Liver (tissue), 9 donors: ENCODE data around the gene ALK. TPM values are rescaled to one million over a fixed set of nuclear protein-coding genes. Genes with fewer than 3 reads are reported as not detected.

ENCODE experiments used
- DNase-seq: peaks from one replicate; pipeline ENCODE4 v3.0.0-alpha.2; 2017; ENCODE audit warnings: low spot score
- H3K27ac ChIP-seq, 2 donors: one replicate each; pipeline ENCODE4 v1.7.0; 2013; ENCODE audit warnings: inconsistent platforms in 2 of 2, low read length in 2 of 2, control low read depth in 1 of 2, low read depth in 1 of 2, mild to moderate bottlenecking in 1 of 2
- H3K27me3 ChIP-seq, 4 donors: one replicate each; pipeline versions ENCODE4 v1.6.1 to v1.7.0; 2013; ENCODE audit warnings: low read length in 3 of 4, inconsistent platforms in 1 of 4, mild to moderate bottlenecking in 1 of 4, moderate library complexity in 1 of 4; ENCODE audit not compliant: control insufficient read depth in 4 of 4, insufficient read depth in 4 of 4
- H3K36me3 ChIP-seq, 4 donors: one replicate each; pipeline versions ENCODE4 v1.6.1 to v1.7.0; 2013; ENCODE audit warnings: low read length in 3 of 4, mild to moderate bottlenecking in 3 of 4, low read depth in 1 of 4, moderate library complexity in 1 of 4; ENCODE audit not compliant: control insufficient read depth in 4 of 4, insufficient read depth in 3 of 4
- H3K4me1 ChIP-seq, 4 donors: one replicate each; pipeline versions ENCODE4 v1.6.1 to v1.7.0; 2013; ENCODE audit warnings: low read length in 3 of 4, mild to moderate bottlenecking in 3 of 4, moderate library complexity in 1 of 4; ENCODE audit not compliant: control insufficient read depth in 4 of 4, insufficient read depth in 4 of 4
- H3K4me3 ChIP-seq, 3 donors: one replicate each; pipeline versions ENCODE4 v1.6.1 to v1.7.0; 2013; ENCODE audit warnings: low read length in 3 of 3, control low read depth in 1 of 3, low read depth in 1 of 3, mild to moderate bottlenecking in 1 of 3
- H3K9ac ChIP-seq, 2 donors: one replicate each; pipeline ENCODE4 v1.7.0; 2013; ENCODE audit warnings: low read length in 2 of 2, mild to moderate bottlenecking in 2 of 2, moderate library complexity in 2 of 2, control low read depth in 1 of 2, low read depth in 1 of 2
- H3K9me3 ChIP-seq, 4 donors: one replicate each; pipeline versions ENCODE4 v1.6.1 to v1.7.0; 2013; ENCODE audit warnings: low read length in 3 of 4; ENCODE audit not compliant: control insufficient read depth in 4 of 4
- EGR1 ChIP-seq, 2 donors: IDR thresholded peaks; 2 replicates each; pipeline ENCODE4 v1.6.1; 2016 to 2018; ENCODE audit warnings: antibody characterized with exemption in 2 of 2, low read depth in 2 of 2
- FOXA1 ChIP-seq: IDR thresholded peaks from 2 replicates; pipeline ENCODE4 v1.6.1; 2016; ENCODE audit warnings: antibody characterized with exemption
- FOXA2 ChIP-seq: IDR thresholded peaks from 2 replicates; pipeline ENCODE4 v1.6.1; 2016; ENCODE audit warnings: antibody characterized with exemption
- GABPA ChIP-seq, 2 donors: IDR thresholded peaks in 1 of 2; conservative IDR thresholded peaks in 1 of 2; 2 replicates each; pipeline ENCODE4 v1.6.1; 2016; ENCODE audit warnings: antibody characterized with exemption in 2 of 2, mild to moderate bottlenecking in 1 of 2, moderate library complexity in 1 of 2
- HNF4A ChIP-seq, 2 donors: conservative IDR thresholded peaks; 2 replicates each; pipeline ENCODE4 v1.6.1; 2016; ENCODE audit warnings: antibody characterized with exemption in 2 of 2, mild to moderate bottlenecking in 2 of 2
- HNF4G ChIP-seq: IDR thresholded peaks from 2 replicates; pipeline ENCODE4 v1.6.1; 2016; ENCODE audit warnings: antibody characterized with exemption
- JUND ChIP-seq, 2 donors: IDR thresholded peaks; 2 replicates each; pipeline ENCODE4 v1.6.1; 2016; ENCODE audit warnings: antibody characterized with exemption in 2 of 2
- NR2F2 ChIP-seq: IDR thresholded peaks from 2 replicates; pipeline ENCODE4 v1.6.1; 2016; ENCODE audit warnings: antibody characterized with exemption
- RXRA ChIP-seq, 2 donors: IDR thresholded peaks; 2 replicates each; pipeline ENCODE4 v1.6.1; 2017 to 2018; ENCODE audit warnings: antibody characterized with exemption in 2 of 2, mild to moderate bottlenecking in 1 of 2
- TAF1 ChIP-seq: conservative IDR thresholded peaks from 2 replicates; pipeline ENCODE4 v1.6.1; 2016; ENCODE audit warnings: antibody characterized with exemption, mild to moderate bottlenecking
- YY1 ChIP-seq: IDR thresholded peaks from 2 replicates; pipeline ENCODE4 v1.6.1; 2016; ENCODE audit warnings: antibody characterized with exemption, mild to moderate bottlenecking
- WGBS: extraction: QIAGEN DNeasy Blood & Tissue Kit; methylation state at CpG from one replicate; pipeline ENCODE4 v1.1.7; 2013; 5-methylcytosine and 5-hydroxymethylcytosine counted together
- polyA plus RNA-seq, 2 donors: library from polyadenylated mRNA; stranded (reverse) in 1 of 2; unstranded in 1 of 2; fragments of 200-250 nt in 1 of 2; fragments of >200 nt in 1 of 2; fragmentation: Nextera tagmentation in 1 of 2; extraction: Ambion mirVana in 1 of 2; gene quantifications; one replicate each; pipeline versions ENCODE4 v1.2.1 to v1.2.3, GENCODE V29; 2013 to 2015
- total RNA-seq, 2 donors: library from RNA; depleted of rRNA; stranded (reverse); fragments of >200 nt; gene quantifications; one replicate each; pipeline ENCODE4 v1.2.3, GENCODE V29; 2014
- TF ChIP-seq, protein P1 (sequence below): IDR thresholded peaks from 2 replicates; pipeline ENCODE4 v1.6.1; 2016; ENCODE audit warnings: antibody characterized with exemption, mild to moderate bottlenecking
- TF ChIP-seq, protein P2 (sequence below): fragments of 150-350 bp; IDR thresholded peaks from 2 replicates; pipeline ENCODE4 v1.5.1; 2017; ENCODE audit warnings: improper control_type of control experiment, low read depth, low read length; ENCODE audit not compliant: missing input control
- TF ChIP-seq, protein P3 (sequence below): IDR thresholded peaks from 2 replicates; pipeline ENCODE4 v1.6.1; 2016; ENCODE audit warnings: antibody characterized with exemption
- TF ChIP-seq, protein P4 (sequence below): IDR thresholded peaks from 2 replicates; pipeline ENCODE4 v1.6.1; 2016; ENCODE audit warnings: antibody characterized with exemption
- TF ChIP-seq, protein P5 (sequence below): IDR thresholded peaks from 2 replicates; pipeline ENCODE4 v1.6.1; 2016; ENCODE audit warnings: antibody characterized with exemption
- donor health status: healthy.
- donor health status: healthy.
- donor health status: healthy.
- donor health status: healthy.
- donor health status: healthy.

ALK gene
- total and polyA plus RNA-seq, 4 donors, result under 0.01 TPM; not detected in 3

DNA sequence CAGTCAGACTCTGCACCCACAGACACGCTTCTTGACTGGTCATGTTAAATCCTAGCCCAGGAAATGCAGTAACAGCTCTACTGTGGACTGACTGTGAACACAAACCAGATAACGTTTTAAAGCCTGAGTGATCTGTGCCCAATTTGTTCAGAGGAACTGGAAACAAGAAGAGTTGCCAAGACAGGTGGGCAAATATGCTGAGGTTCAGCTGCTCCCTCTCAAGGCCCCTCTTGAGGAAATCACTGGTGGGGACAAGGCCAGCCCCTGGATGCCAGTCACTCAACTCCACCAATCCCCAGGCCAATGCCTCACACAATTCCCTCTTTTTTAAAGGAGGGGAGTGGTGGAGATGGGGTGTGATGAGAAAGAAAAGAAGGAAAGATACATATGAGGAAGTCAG lies 261.2 kb downstream of the ALK start:
- H3K9ac ChIP-seq, result no peak overlapping the region
- DNase-seq, result no peak
- no peaks in the 10 kb centered on the region for H3K4me1 ChIP-seq
- no peaks in the 10 kb centered on the region for H3K9me3 ChIP-seq
- H3K36me3 ChIP-seq, result no peaks in the 10 kb centered on the region
- TF ChIP-seq, protein P1, sequence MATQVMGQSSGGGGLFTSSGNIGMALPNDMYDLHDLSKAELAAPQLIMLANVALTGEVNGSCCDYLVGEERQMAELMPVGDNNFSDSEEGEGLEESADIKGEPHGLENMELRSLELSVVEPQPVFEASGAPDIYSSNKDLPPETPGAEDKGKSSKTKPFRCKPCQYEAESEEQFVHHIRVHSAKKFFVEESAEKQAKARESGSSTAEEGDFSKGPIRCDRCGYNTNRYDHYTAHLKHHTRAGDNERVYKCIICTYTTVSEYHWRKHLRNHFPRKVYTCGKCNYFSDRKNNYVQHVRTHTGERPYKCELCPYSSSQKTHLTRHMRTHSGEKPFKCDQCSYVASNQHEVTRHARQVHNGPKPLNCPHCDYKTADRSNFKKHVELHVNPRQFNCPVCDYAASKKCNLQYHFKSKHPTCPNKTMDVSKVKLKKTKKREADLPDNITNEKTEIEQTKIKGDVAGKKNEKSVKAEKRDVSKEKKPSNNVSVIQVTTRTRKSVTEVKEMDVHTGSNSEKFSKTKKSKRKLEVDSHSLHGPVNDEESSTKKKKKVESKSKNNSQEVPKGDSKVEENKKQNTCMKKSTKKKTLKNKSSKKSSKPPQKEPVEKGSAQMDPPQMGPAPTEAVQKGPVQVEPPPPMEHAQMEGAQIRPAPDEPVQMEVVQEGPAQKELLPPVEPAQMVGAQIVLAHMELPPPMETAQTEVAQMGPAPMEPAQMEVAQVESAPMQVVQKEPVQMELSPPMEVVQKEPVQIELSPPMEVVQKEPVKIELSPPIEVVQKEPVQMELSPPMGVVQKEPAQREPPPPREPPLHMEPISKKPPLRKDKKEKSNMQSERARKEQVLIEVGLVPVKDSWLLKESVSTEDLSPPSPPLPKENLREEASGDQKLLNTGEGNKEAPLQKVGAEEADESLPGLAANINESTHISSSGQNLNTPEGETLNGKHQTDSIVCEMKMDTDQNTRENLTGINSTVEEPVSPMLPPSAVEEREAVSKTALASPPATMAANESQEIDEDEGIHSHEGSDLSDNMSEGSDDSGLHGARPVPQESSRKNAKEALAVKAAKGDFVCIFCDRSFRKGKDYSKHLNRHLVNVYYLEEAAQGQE, result no peak
- TF ChIP-seq HNF4A (conservative IDR thresholded peaks at IDR 0.05) (no peak), FOXA2 (no peak)
- no peak overlapping the region for H3K27ac ChIP-seq
- WGBS, result 74% methylated on average over 2 of the region's 2 CpGs
- no peaks in the 10 kb centered on the region for H3K27me3 ChIP-seq
- H3K4me3 ChIP-seq, result no peak overlapping the region

DNA sequence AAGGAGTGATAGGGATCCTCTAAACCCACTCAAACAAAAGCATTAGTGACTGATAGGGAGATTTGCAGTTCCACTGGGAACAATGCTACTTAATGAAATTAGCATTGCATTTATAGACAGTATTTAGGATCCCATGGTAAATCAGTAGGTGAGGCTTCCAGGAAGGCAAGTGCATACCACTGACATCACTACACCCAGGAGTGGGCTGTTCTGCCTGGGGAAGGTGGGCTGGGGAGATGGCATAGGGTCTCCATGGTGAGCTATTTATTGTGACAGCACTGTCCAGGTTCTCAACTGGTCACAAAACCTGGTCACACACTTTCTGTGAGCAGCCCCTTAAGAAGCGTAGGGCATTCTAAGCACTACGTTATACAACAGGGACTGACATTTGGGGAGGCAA lies 262.2 kb downstream of the ALK start:
- H3K4me3 ChIP-seq, result no peak overlapping the region
- no peak overlapping the region for H3K27ac ChIP-seq
- no peaks in the 10 kb centered on the region for H3K4me1 ChIP-seq
- H3K36me3 ChIP-seq, result no peaks in the 10 kb centered on the region
- no peaks in the 10 kb centered on the region for H3K9me3 ChIP-seq
- no peak for TF ChIP-seq NR2F2
- TF ChIP-seq JUND (IDR thresholded peaks at IDR 0.05), result no peak
- no peak for TF ChIP-seq EGR1 (IDR thresholded peaks at IDR 0.05; ENCODE audit: low read depth in 2 of 2)
- no peak for TF ChIP-seq FOXA1
- TF ChIP-seq FOXA2, result no peak
- no peak for TF ChIP-seq RXRA (IDR thresholded peaks at IDR 0.05)
- no peak for TF ChIP-seq YY1
- TF ChIP-seq, protein P2, sequence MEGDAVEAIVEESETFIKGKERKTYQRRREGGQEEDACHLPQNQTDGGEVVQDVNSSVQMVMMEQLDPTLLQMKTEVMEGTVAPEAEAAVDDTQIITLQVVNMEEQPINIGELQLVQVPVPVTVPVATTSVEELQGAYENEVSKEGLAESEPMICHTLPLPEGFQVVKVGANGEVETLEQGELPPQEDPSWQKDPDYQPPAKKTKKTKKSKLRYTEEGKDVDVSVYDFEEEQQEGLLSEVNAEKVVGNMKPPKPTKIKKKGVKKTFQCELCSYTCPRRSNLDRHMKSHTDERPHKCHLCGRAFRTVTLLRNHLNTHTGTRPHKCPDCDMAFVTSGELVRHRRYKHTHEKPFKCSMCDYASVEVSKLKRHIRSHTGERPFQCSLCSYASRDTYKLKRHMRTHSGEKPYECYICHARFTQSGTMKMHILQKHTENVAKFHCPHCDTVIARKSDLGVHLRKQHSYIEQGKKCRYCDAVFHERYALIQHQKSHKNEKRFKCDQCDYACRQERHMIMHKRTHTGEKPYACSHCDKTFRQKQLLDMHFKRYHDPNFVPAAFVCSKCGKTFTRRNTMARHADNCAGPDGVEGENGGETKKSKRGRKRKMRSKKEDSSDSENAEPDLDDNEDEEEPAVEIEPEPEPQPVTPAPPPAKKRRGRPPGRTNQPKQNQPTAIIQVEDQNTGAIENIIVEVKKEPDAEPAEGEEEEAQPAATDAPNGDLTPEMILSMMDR, result no peak
- TF ChIP-seq, protein P3, sequence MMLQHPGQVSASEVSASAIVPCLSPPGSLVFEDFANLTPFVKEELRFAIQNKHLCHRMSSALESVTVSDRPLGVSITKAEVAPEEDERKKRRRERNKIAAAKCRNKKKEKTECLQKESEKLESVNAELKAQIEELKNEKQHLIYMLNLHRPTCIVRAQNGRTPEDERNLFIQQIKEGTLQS, result no peak
- no peak for TF ChIP-seq HNF4G
- H3K9ac ChIP-seq, result no peak overlapping the region
- no peak for DNase-seq
- H3K27me3 ChIP-seq, result no peaks in the 10 kb centered on the region
- WGBS, result 93% methylated on average over 2 of the region's 2 CpGs

DNA sequence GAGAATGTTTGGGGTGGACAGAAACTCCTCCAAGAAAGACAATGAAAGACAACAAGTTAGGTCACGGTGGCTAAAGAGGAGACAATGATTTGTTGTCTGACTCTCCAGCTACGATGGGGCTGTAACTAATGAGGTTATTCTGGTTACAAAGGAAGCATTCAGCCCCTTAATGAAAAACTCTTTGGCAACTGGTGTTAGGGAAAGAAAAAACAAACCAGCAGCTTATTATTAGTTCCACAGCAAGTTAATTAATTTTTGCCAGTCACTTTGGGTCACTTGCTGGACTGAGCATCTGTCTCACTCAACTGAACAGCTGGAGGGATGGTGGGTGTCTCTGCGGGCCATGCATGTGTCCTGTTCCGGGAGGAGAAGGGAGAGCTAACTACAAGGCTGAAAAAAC lies 263.7 kb downstream of the ALK start:
- no peak for TF ChIP-seq NR2F2
- no peak for TF ChIP-seq HNF4G
- TF ChIP-seq, protein P4, sequence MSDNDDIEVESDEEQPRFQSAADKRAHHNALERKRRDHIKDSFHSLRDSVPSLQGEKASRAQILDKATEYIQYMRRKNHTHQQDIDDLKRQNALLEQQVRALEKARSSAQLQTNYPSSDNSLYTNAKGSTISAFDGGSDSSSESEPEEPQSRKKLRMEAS, result no peak
- TF ChIP-seq HNF4A (conservative IDR thresholded peaks at IDR 0.05), result no peak
- TF ChIP-seq, protein P2, result no peak
- TF ChIP-seq FOXA1, result no peak
- no peak for TF ChIP-seq RXRA (IDR thresholded peaks at IDR 0.05)
- TF ChIP-seq EGR1 (IDR thresholded peaks at IDR 0.05; ENCODE audit: low read depth in 2 of 2), result no peak
- TF ChIP-seq, protein P5, sequence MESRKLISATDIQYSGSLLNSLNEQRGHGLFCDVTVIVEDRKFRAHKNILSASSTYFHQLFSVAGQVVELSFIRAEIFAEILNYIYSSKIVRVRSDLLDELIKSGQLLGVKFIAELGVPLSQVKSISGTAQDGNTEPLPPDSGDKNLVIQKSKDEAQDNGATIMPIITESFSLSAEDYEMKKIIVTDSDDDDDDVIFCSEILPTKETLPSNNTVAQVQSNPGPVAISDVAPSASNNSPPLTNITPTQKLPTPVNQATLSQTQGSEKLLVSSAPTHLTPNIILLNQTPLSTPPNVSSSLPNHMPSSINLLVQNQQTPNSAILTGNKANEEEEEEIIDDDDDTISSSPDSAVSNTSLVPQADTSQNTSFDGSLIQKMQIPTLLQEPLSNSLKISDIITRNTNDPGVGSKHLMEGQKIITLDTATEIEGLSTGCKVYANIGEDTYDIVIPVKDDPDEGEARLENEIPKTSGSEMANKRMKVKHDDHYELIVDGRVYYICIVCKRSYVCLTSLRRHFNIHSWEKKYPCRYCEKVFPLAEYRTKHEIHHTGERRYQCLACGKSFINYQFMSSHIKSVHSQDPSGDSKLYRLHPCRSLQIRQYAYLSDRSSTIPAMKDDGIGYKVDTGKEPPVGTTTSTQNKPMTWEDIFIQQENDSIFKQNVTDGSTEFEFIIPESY, result no peak
- no peak for TF ChIP-seq GABPA (IDR thresholded peaks at IDR 0.05 in 1 of 2, conservative IDR thresholded peaks at IDR 0.05 in 1 of 2)
- TF ChIP-seq TAF1, result no peak
- TF ChIP-seq, protein P3, result no peak
- WGBS, result 75% methylated on average over 4 of the region's 4 CpGs
- no peaks in the 10 kb centered on the region for H3K27me3 ChIP-seq
- no peak overlapping the region for H3K9ac ChIP-seq
- H3K4me1 ChIP-seq, result no peaks in the 10 kb centered on the region
- H3K27ac ChIP-seq, result no peak overlapping the region
- H3K4me3 ChIP-seq, result no peak overlapping the region
- no peaks in the 10 kb centered on the region for H3K36me3 ChIP-seq
- DNase-seq, result no peak
- no peaks in the 10 kb centered on the region for H3K9me3 ChIP-seq
